Upper lobe of right lung (tissue), 1 donor: ENCODE data around the gene FTCD. TPM values are rescaled to one million over a fixed set of nuclear protein-coding genes. Genes with fewer than 3 reads are reported as not detected.

Experiments used
- ATAC-seq: fragments of 200-7000 bp; cut with Tn5 transposase; one replicate; pipeline ENCODE4 v1.9.1; 2020; ENCODE audit warnings: mild to moderate bottlenecking, moderate library complexity
- DNase-seq: peaks from one replicate; pipeline ENCODE4 v3.0.0-alpha.2; 2020
- H3K27ac ChIP-seq: fragments of 200-600 bp; one replicate; pipeline ENCODE4 v1.8.0; 2022
- H3K27me3 ChIP-seq: fragments of 200-600 bp; one replicate; pipeline ENCODE4 v1.8.0; 2022; ENCODE audit warnings: mild to moderate bottlenecking
- H3K36me3 ChIP-seq: fragments of 200-600 bp; one replicate; pipeline ENCODE4 v1.8.0; 2022
- H3K4me1 ChIP-seq: fragments of 200-600 bp; one replicate; pipeline ENCODE4 v1.8.0; 2022
- H3K4me3 ChIP-seq: fragments of 200-600 bp; one replicate; pipeline ENCODE4 v1.8.0; 2022; ENCODE audit warnings: mild to moderate bottlenecking
- H3K9me3 ChIP-seq: fragments of 200-600 bp; one replicate; pipeline ENCODE4 v1.8.0; 2022
- intact Hi-C: fragments of 100-400 bp; cut with DNase I; formaldehyde crosslinking; loops from one replicate; pipeline ENCODE4 v1.11.0; 2022
- total RNA-seq: library from RNA; stranded (reverse); fragmentation: NEBNext Ultra II Directional; extraction: Animal tissue kit (Norgen Biotek cat#: 25700); gene quantifications from one replicate; pipeline ENCODE4 v1.2.1, GENCODE V29; 2021
- TF ChIP-seq, protein P1 (sequence below): fragments of 200-600 bp; IDR thresholded peaks from one replicate; pipeline ENCODE4 v1.8.0; 2022; ENCODE audit warnings: antibody characterized with exemption
- donor health status: DM: no; HTN: yes; CAD: no; lungs with severe emphysema.

Gene FTCD
- total RNA-seq, 1 donor from 2014 or later, result 0.46 TPM

DNA sequence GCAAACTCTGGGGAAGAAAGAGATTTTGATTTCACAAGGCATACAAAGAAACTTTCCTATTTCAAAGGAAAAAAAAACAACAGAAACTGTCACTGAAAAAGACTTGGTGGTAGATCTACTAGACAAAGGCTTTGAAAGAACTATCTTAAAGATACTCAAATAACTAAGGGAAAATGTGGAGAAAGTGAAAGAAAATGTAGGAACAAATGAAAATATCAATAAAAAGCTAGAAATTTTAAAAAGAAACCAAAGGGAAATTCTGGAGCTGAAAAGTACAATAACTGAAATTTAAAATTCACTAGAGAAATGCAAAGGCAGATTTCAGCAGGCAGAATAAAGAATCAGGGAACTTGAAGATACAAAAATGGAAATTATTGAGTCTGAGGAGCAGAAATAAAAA, 51.3 kb downstream of the FTCD start:
- H3K36me3 ChIP-seq, result no peaks in the 10 kb centered on the region
- intact Hi-C loops, result no loop called here

DNA sequence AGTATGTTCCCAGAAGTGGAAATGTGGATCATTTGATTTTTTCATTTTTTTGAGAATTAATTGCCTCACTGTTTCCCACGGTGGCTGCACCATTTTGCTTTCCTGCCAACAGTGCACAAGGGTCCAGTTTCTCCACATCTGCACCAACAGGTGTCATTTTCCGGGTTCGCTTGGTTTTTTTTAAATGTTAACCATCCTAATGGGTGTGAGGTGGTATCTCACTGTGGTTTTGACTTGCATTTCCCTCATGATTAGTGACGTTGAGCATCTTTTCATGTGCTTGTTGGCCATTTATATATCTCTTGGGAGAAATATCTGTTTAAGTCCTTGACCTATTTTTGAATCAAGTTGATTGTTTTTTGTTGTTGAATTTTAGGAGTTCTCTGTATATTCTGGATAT, 54.5 kb downstream of the FTCD start:
- H3K4me1 ChIP-seq, result no peaks in the 10 kb centered on the region
- no peak overlapping the region for H3K27ac ChIP-seq
- peaks cover 8% of the 10 kb centered on the region for H3K9me3 ChIP-seq
- no peak for ATAC-seq
- H3K36me3 ChIP-seq, result no peaks in the 10 kb centered on the region
- intact Hi-C loops, result no loop called here
- TF ChIP-seq, protein P1, sequence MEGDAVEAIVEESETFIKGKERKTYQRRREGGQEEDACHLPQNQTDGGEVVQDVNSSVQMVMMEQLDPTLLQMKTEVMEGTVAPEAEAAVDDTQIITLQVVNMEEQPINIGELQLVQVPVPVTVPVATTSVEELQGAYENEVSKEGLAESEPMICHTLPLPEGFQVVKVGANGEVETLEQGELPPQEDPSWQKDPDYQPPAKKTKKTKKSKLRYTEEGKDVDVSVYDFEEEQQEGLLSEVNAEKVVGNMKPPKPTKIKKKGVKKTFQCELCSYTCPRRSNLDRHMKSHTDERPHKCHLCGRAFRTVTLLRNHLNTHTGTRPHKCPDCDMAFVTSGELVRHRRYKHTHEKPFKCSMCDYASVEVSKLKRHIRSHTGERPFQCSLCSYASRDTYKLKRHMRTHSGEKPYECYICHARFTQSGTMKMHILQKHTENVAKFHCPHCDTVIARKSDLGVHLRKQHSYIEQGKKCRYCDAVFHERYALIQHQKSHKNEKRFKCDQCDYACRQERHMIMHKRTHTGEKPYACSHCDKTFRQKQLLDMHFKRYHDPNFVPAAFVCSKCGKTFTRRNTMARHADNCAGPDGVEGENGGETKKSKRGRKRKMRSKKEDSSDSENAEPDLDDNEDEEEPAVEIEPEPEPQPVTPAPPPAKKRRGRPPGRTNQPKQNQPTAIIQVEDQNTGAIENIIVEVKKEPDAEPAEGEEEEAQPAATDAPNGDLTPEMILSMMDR, result no peak
- peaks cover 54% of the 10 kb centered on the region for H3K27me3 ChIP-seq
- no peak for DNase-seq
- H3K4me3 ChIP-seq, result no peak overlapping the region

More for the DNA sequence above, 51.3 kb downstream of the FTCD start:
- peaks cover 34% of the 10 kb centered on the region for H3K27me3 ChIP-seq
- TF ChIP-seq, protein P1, result no peak
- H3K4me1 ChIP-seq, result peaks cover 5% of the 10 kb centered on the region
- peaks cover 8% of the 10 kb centered on the region for H3K9me3 ChIP-seq
- no peak for ATAC-seq
- no peak overlapping the region for H3K27ac ChIP-seq
- no peak overlapping the region for H3K4me3 ChIP-seq
- DNase-seq, result no peak

DNA sequence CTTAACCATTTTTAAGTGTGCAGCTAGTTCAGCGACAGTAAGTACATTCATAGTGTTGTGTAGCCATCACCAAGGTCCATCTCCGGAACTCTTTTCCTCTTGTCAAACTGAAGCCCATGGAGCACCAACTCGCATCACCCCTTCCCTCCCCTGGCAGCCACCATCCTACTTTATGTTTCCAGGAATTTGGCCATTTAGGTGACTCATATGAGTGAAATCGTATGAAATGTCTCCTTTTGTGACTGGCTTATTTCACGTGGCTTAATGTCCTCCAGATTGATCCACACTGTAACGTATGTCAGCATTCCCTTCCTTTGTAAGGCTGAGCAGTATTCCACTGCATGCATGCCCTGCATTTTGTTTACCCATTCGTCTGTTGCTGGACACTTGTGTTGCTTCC, 55.0 kb downstream of the FTCD start:
- Histone ChIP-seq H3K4me1 (no peaks in the 10 kb centered on the region), H3K27me3 (peaks cover 54% of the 10 kb centered on the region), H3K4me3 (no peak overlapping the region), H3K27ac (no peak overlapping the region), H3K36me3 (no peaks in the 10 kb centered on the region), H3K9me3 (peaks cover 8% of the 10 kb centered on the region)
- ATAC-seq, result no peak
- TF ChIP-seq, protein P1, result no peak
- intact Hi-C loops, result no loop called here
- no peak for DNase-seq

DNA sequence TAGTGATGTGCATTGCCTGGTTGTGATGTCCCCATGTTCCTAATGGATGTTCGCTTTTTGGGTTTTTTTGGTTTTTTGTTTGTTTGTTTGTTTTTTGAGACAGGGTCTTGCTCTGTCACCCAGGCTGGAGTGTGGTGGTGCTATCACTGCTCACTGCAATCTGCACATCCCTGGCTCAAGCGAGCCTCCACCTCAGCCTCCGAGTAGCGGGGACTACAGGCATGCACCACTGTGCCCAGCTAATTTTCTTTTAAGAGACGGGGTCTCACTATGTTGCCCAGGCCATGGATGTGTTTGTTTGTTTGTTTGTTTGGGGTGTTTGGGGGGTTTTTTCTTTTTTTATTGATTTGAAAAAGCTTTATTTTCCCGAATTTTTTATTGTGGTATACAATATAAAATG, 55.4 kb downstream of the FTCD start:
- DNase-seq, result peak; percentile 17
- Histone ChIP-seq H3K4me3 (peak overlapping the region; percentile 57), H3K4me1 (no peaks in the 10 kb centered on the region), H3K27me3 (peaks cover 54% of the 10 kb centered on the region), H3K9me3 (peaks cover 8% of the 10 kb centered on the region), H3K27ac (no peak overlapping the region), H3K36me3 (no peaks in the 10 kb centered on the region)
- no peak for ATAC-seq
- TF ChIP-seq, protein P1, result no peak
- intact Hi-C loops, result no loop called here

DNA sequence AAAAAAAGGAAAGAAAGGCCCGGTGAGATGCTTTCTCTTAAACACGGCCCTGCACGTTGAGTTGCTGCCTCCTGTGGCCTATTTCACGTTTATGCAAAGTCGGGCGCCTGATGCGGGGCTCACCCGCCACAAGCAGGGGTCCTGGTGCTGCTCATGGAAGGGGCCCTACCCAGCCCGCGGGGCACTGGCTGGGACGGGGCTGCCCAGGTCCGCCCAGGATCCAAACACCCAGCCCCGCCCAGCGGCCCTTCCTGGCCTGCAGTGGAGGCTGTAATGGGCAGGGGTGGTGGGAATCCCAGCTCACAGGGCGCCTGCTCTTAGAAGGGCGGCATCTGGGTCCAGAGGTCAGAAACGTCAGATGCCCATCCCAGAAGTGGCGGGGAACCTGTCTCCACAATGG, 55.9 kb downstream of the FTCD start:
- Histone ChIP-seq H3K4me1 (no peaks in the 10 kb centered on the region), H3K9me3 (peaks cover 8% of the 10 kb centered on the region), H3K27me3 (peaks cover 54% of the 10 kb centered on the region), H3K36me3 (no peaks in the 10 kb centered on the region), H3K4me3 (peak overlapping the region; percentile 57), H3K27ac (peak overlapping the region; percentile 75)
- TF ChIP-seq, protein P1, result no peak
- ATAC-seq (peak; percentile 12), DNase-seq (peak; percentile 65)
- intact Hi-C loops, result loop anchor here (10.0 kb wide), 1 partner anchor 125 kb away; no protein-coding TSS in a partner anchor
